ENCODE data around the gene HEXD. TPM values are rescaled to one million over a fixed set of nuclear protein-coding genes. Genes with fewer than 3 reads are reported as not detected.
"Not testable (repeated sequence)": the region's sequence is repeated elsewhere in the genome, so short reads cannot be mapped to it uniquely, and the experiment has no call there.

The HEXD gene
- total and polyA plus RNA-seq, 2 of the 8 experiments (the other 6 are each of a cell fraction or from before 2014, with no cell fraction given) = 20.6 to 21.8 TPM

DNA sequence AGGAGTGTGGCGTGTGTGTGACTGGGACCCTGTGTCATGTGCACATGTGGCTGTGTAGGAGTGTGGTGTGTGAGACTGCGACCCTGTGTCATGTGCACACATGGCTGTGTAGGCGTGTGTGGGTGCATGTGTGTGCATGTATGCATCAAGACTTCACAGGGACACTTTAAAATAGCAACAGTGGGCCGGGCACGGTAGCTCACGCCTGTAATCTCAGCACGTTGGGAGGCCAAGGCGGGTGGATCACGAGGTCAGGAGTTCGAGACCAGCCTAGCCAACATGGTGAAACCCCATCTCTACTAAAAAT, 36.5 kb upstream of the HEXD start:
- not testable (repeated sequence) for H4K91ac ChIP-seq (replicated peaks; ENCODE audit: insufficient read length, low read length); H3K9me3 ChIP-seq (ENCODE audit: insufficient read depth in 2 of 2, low read depth in 1 of 2, low read length in 1 of 2); H2BK5ac ChIP-seq (ENCODE audit: low read depth, low read length); H3K4ac ChIP-seq (replicated peaks; ENCODE audit: insufficient read length, low read depth, low read length); H4K20me1 ChIP-seq (replicated peaks in 1 of 2; ENCODE audit: control insufficient read depth in 1 of 2, insufficient read depth in 2 of 2, low read length in 2 of 2); H3K36me3 ChIP-seq (ENCODE audit: control insufficient read depth in 2 of 4, insufficient read depth in 4 of 4, low read length in 3 of 4); H3K4me3 ChIP-seq (ENCODE audit: extremely low read depth in 1 of 4, insufficient read depth in 2 of 4, low read depth in 3 of 4, low read length in 4 of 4); H4K8ac ChIP-seq (ENCODE audit: extremely low read depth, insufficient read depth, low read length); H3K27ac ChIP-seq (ENCODE audit: low read depth, low read length); H3K4me1 ChIP-seq (replicated peaks in 1 of 4; ENCODE audit: control insufficient read depth in 3 of 4, insufficient read depth in 4 of 4, low read length in 3 of 4); H3K27me3 ChIP-seq (replicated peaks in 1 of 4; ENCODE audit: control insufficient read depth in 3 of 4, extremely low read depth in 1 of 4, insufficient read depth in 3 of 4, low read length in 3 of 4); H3K4me2 ChIP-seq (ENCODE audit: insufficient read depth in 1 of 2, low read depth in 2 of 2, low read length in 2 of 2); H3K23me2 ChIP-seq (ENCODE audit: low read depth, low read length); H3K79me1 ChIP-seq (ENCODE audit: low read depth, low read length); H3K14ac ChIP-seq (ENCODE audit: insufficient read length); H3K9ac ChIP-seq (replicated peaks in 1 of 4; ENCODE audit: extremely low read depth in 1 of 4, low read depth in 3 of 4, low read length in 3 of 4); H3K18ac ChIP-seq (ENCODE audit: extremely low read depth, low read length); H3K56ac ChIP-seq (replicated peaks; ENCODE audit: insufficient read length, low read depth, low read length); H4K5ac ChIP-seq (ENCODE audit: insufficient read length, low read depth, low read length); DNase-seq (ENCODE audit: low read depth in 1 of 2, low spot score in 2 of 2); H2BK15ac ChIP-seq (ENCODE audit: low read length); FAIRE-seq; H2BK20ac ChIP-seq (ENCODE audit: low read length); H3K79me2 ChIP-seq (ENCODE audit: control insufficient read depth in 1 of 2, insufficient read depth in 2 of 2, low read length in 2 of 2); H2AFZ ChIP-seq (ENCODE audit: low read length); H2BK120ac ChIP-seq (replicated peaks; ENCODE audit: low read depth, low read length)
- peak overlapping the region; percentile 70 for H3K23ac ChIP-seq (ENCODE audit: insufficient read length)
- WGBS, 2 experiments (ENCODE audit: extremely low coverage in 1 of 2, insufficient coverage in 1 of 2, insufficient read length in 1 of 2, insufficient replicate concordance in 2 of 2, low coverage in 1 of 2, low lambda C conversion rate in 2 of 2, missing lambda C conversion rate in 1 of 2) = 77% methylated on average over 10 of the region's 10 CpGs; no CpG with 5 or more reads in 1 of the 2 experiments
- ChIA-PET CTCF (ENCODE audit: partially characterized antibody) (interaction anchor here (1.3 kb wide), 1 partner anchor 11 kb away, joined by 3 read pairs; no protein-coding TSS in a partner anchor), POLR2A (ENCODE audit: partially characterized antibody) (interaction anchor here (0.6 to 1.7 kb wide), 2 partner anchors 13 to 159 kb away, joined by 3 read pairs; no protein-coding TSS in a partner anchor)
- peak overlapping the region; percentile 80; the same call in 1 of the 2 replicates for H2BK12ac ChIP-seq (ENCODE audit: low read depth, low read length)
- H2AK5ac ChIP-seq (ENCODE audit: low read depth, low read length) = peak overlapping the region; percentile 97; the same call in 1 of the 2 replicates

DNA sequence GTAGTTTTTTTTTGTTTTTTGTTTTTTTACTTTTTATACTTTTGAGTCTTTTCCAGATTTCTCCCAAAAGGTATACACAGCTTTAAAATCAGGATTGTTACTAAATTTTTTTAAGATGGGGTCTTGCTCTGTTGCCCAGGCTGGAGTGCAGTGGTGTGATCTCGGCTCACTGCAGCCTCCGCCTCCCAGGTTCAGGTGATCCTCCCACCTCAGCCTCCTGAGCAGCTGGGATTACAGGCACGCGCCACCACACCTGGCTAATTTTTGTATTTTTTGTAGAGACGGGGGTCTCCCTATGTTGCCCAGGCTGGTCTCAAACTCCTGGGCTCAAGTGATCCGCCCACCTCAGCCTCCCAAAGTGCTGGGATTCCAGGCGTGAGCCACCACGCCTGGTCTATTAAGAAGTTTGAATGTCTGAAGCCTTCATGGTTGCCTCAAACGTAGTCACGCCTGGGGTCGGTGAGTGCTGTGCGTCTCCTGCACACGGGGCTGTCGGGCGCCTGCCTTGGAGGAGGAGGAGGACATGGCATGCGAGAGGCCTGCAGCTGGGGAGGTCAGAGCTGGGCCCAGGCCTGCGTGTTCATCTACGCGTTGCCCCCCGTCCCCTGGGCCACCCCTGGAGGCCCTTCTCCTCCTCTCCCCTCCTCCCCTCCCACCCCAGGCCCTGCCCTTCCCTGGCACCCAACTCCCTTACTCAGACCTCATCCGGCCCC, 35.8 kb upstream of the HEXD start:
- H2AFZ ChIP-seq (ENCODE audit: low read length); H3K36me3 ChIP-seq (ENCODE audit: control insufficient read depth in 2 of 4, insufficient read depth in 4 of 4, low read length in 3 of 4); H2BK20ac ChIP-seq (ENCODE audit: low read length); H2BK12ac ChIP-seq (ENCODE audit: low read depth, low read length); H3K56ac ChIP-seq (replicated peaks; ENCODE audit: insufficient read length, low read depth, low read length); H4K8ac ChIP-seq (ENCODE audit: extremely low read depth, insufficient read depth, low read length); H3K9ac ChIP-seq (replicated peaks in 1 of 4; ENCODE audit: extremely low read depth in 1 of 4, low read depth in 3 of 4, low read length in 3 of 4); H3K18ac ChIP-seq (ENCODE audit: extremely low read depth, low read length); H3K79me1 ChIP-seq (ENCODE audit: low read depth, low read length); H3K4me1 ChIP-seq (replicated peaks in 1 of 4; ENCODE audit: control insufficient read depth in 3 of 4, insufficient read depth in 4 of 4, low read length in 3 of 4); H2BK5ac ChIP-seq (ENCODE audit: low read depth, low read length); H3K79me2 ChIP-seq (ENCODE audit: control insufficient read depth in 1 of 2, insufficient read depth in 2 of 2, low read length in 2 of 2); H2BK15ac ChIP-seq (ENCODE audit: low read length); H3K14ac ChIP-seq (ENCODE audit: insufficient read length); H4K91ac ChIP-seq (replicated peaks; ENCODE audit: insufficient read length, low read length); DNase-seq (ENCODE audit: low read depth in 1 of 2, low spot score in 2 of 2); H3K27ac ChIP-seq (ENCODE audit: low read depth, low read length); H3K4me2 ChIP-seq (ENCODE audit: insufficient read depth in 1 of 2, low read depth in 2 of 2, low read length in 2 of 2); H3K23ac ChIP-seq (ENCODE audit: insufficient read length); H3K9me3 ChIP-seq (ENCODE audit: insufficient read depth in 2 of 2, low read depth in 1 of 2, low read length in 1 of 2); FAIRE-seq; H3K4ac ChIP-seq (replicated peaks; ENCODE audit: insufficient read length, low read depth, low read length); H3K27me3 ChIP-seq (replicated peaks in 1 of 4; ENCODE audit: control insufficient read depth in 3 of 4, extremely low read depth in 1 of 4, insufficient read depth in 3 of 4, low read length in 3 of 4); H3K23me2 ChIP-seq (ENCODE audit: low read depth, low read length); H2BK120ac ChIP-seq (replicated peaks; ENCODE audit: low read depth, low read length); H3K4me3 ChIP-seq (ENCODE audit: extremely low read depth in 1 of 4, insufficient read depth in 2 of 4, low read depth in 3 of 4, low read length in 4 of 4); H4K5ac ChIP-seq (ENCODE audit: insufficient read length, low read depth, low read length); H2AK5ac ChIP-seq (ENCODE audit: low read depth, low read length); H4K20me1 ChIP-seq (replicated peaks in 1 of 2; ENCODE audit: control insufficient read depth in 1 of 2, insufficient read depth in 2 of 2, low read length in 2 of 2): not testable (repeated sequence)
- POLR2A ChIA-PET (ENCODE audit: partially characterized antibody) = interaction anchor here (1.1 to 2.9 kb wide), 3 partner anchors 7 to 42 kb away, joined by 3 to 14 read pairs (median 3); no protein-coding TSS in a partner anchor
- 75% methylated on average over 16 of the region's 21 CpGs; no CpG with 5 or more reads in 1 of the 2 experiments for WGBS, 2 experiments (ENCODE audit: extremely low coverage in 1 of 2, insufficient coverage in 1 of 2, insufficient read length in 1 of 2, insufficient replicate concordance in 2 of 2, low coverage in 1 of 2, low lambda C conversion rate in 2 of 2, missing lambda C conversion rate in 1 of 2)
- CTCF ChIA-PET (ENCODE audit: partially characterized antibody) = interaction anchor here (1.1 kb wide), 1 partner anchor 32 kb away, joined by 3 read pairs; no protein-coding TSS in a partner anchor
